Glomerular visceral epithelial cell (primary cell): ENCODE measurements around the gene VPS4B.

Experiments
- DNase-seq: peaks from one replicate; pipeline ENCODE4 v3.0.0-alpha.2; 2016; ENCODE audit errors: extremely low spot score

Gene VPS4B

GRCh38 chr18:63430526-63430925, 8.2 kb upstream of the VPS4B start:
- DNase-seq, result no peak

- DNase-seq, result peak; percentile 50
Observed at GRCh38 chr18:63427558-63427957, 5.3 kb upstream of the VPS4B start.

- DNase-seq, result no peak
Observed at GRCh38 chr18:63422864-63423304, 608 bp upstream of the VPS4B start.

- no peak for DNase-seq
Observed at GRCh38 chr18:63421514-63421913, 762 bp downstream of the VPS4B start.

- DNase-seq, result no peak
Observed at GRCh38 chr18:63412953-63413352, 9.3 kb downstream of the VPS4B start.

- DNase-seq, result peak; percentile 45
Observed at GRCh38 chr18:63410792-63411191, 11.5 kb downstream of the VPS4B start.

GRCh38 chr18:63409301-63409700, 13.0 kb downstream of the VPS4B start:
- no peak for DNase-seq

GRCh38 chr18:63407734-63408133, 14.5 kb downstream of the VPS4B start:
- DNase-seq, result no peak

- DNase-seq, result no peak
Observed at GRCh38 chr18:63405986-63406385, 16.3 kb downstream of the VPS4B start.

GRCh38 chr18:63402246-63403162, 19.8 kb downstream of the VPS4B start:
- DNase-seq, result no peak

- DNase-seq, result no peak
Observed at GRCh38 chr18:63399300-63399699, 23.0 kb downstream of the VPS4B start.

GRCh38 chr18:63397349-63397748, 24.9 kb downstream of the VPS4B start:
- no peak for DNase-seq

- no peak for DNase-seq
Observed at GRCh38 chr18:63395503-63395902, 26.8 kb downstream of the VPS4B start.

GRCh38 chr18:63394954-63395353, 27.3 kb downstream of the VPS4B start:
- DNase-seq, result no peak

GRCh38 chr18:63387861-63388260, 34.4 kb downstream of the VPS4B start:
- DNase-seq, result no peak

GRCh38 chr18:63382843-63383242, 39.4 kb downstream of the VPS4B start:
- no peak for DNase-seq

- DNase-seq, result no peak
Observed at GRCh38 chr18:63379639-63379962, 42.7 kb downstream of the VPS4B start.

GRCh38 chr18:63378919-63379638, 43.2 kb downstream of the VPS4B start:
- no peak for DNase-seq

GRCh38 chr18:63377275-63377980, 44.8 kb downstream of the VPS4B start:
- DNase-seq, result no peak

- no peak for DNase-seq
Observed at GRCh38 chr18:63376538-63376937, 45.7 kb downstream of the VPS4B start.

- DNase-seq, result no peak
Observed at GRCh38 chr18:63374540-63374939, 47.7 kb downstream of the VPS4B start.

- DNase-seq, result no peak
Observed at GRCh38 chr18:63373161-63373560, 49.1 kb downstream of the VPS4B start.
